ENCODE data around the gene ME3.
"Not testable (repeated sequence)": the region's sequence is repeated elsewhere in the genome, so short reads cannot be mapped to it uniquely, and the experiment has no call there.

ME3 gene

GRCh38 chr11:86620891-86621521, 51.4 kb downstream of the ME3 start:
- no peak for TF ChIP-seq CTCF (conservative IDR thresholded peaks at IDR 0.05)
- no peak overlapping the region for H3K27ac ChIP-seq

DNA sequence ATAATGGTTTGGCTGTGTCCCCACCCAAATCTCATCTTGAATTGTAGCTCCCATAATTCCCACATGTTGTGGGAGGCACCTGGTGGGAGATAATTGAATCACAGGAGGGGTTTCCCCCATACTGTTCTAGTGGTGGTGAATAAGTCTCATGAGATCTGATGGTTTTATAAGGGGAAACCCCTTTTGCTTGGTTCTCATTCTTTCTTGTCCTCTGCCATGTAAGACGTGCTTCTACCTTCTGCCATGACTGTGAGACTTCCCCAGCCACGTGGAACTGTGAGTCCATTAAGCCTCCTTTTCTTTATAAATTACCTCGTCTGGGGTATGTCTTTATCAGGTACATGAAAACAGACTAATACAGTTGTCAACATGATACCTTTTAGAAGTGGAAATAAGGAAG, 53.0 kb downstream of the ME3 start:
- not testable (repeated sequence) for H3K27ac ChIP-seq

DNA sequence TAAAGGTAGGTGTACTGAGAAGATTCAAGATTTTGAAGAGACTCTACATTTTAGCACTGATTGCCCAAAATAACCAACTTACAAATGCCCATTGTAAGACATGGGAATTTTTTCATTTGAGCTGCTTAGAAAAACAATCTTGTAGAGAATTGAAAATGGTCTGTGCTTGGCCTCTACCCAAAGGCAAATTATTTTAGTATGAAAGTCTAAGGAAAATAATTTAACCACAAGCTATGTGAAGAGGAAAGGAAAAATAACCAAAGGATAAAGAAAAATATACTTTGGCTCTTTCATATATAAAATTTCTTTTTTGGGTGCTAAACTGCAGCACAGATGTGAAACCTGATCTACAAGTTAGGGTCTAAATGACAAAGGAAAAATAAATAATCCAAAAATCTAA, 54.9 kb downstream of the ME3 start:
- H3K27ac ChIP-seq = no peak overlapping the region
- no peak for TF ChIP-seq CTCF (conservative IDR thresholded peaks at IDR 0.05)

DNA sequence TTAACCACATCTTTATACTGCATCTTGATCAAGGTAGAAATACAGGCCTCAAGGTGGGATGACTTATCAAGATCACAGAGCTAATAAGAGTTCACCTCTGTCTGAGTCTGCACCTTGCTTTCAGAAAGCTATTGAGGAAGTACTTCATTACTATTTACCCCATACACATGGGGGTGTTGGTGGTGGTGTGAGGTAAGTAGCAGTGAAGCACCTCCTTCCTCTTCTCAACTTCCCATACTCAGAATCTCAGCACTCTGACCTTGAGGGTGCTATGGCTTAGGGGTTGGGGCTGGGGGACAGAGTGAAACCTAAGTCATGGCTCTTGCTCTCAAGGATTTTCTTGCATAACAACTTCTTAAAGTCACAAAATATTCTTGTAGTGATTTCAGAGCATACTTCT, 56.9 kb downstream of the ME3 start:
- H3K27ac ChIP-seq = no peak overlapping the region
- no peak for TF ChIP-seq CTCF (conservative IDR thresholded peaks at IDR 0.05)

DNA sequence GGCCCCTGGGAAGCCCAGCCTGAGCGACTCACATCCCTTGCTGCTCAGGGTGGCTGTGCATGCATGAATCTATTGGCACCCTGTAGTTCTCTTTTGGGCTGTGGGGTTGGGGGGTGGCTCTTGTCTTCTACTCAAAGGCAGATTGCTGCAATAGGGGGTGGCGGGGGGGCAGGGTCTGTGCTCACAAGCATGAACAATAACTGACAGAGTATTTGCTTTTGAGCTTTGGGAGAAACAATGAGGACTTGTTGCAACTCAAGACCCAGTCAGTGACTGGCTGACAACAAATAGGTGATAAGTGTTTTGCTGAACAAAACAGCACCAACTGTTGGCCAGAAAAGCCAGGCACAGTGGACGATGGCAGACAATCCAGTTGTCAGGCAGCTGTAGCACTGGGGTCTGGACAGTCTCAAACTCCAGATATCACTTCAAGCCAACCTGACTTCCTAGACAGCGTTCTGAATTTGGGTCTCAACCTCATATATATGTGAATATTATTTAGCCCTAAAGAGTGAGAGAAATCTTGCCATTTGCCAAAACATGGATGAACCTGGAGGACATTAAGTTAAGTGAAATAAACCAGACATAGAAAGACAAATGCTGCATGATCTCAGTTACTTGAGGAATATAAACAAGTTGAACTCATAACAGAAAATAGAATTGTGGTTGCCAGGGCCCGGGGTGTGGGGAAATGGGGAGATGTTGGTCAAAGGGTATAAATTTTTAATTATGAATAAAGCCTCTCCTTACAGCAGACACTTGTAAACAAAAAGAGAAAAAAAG, 61.7 kb downstream of the ME3 start:
- H3K27ac ChIP-seq = no peak overlapping the region
- TF ChIP-seq CTCF (conservative IDR thresholded peaks at IDR 0.05) = no peak

GRCh38 chr11:86608251-86608799, 64.1 kb downstream of the ME3 start:
- H3K27ac ChIP-seq = no peak overlapping the region
- peak; percentile 98 for TF ChIP-seq CTCF (conservative IDR thresholded peaks at IDR 0.05)

DNA sequence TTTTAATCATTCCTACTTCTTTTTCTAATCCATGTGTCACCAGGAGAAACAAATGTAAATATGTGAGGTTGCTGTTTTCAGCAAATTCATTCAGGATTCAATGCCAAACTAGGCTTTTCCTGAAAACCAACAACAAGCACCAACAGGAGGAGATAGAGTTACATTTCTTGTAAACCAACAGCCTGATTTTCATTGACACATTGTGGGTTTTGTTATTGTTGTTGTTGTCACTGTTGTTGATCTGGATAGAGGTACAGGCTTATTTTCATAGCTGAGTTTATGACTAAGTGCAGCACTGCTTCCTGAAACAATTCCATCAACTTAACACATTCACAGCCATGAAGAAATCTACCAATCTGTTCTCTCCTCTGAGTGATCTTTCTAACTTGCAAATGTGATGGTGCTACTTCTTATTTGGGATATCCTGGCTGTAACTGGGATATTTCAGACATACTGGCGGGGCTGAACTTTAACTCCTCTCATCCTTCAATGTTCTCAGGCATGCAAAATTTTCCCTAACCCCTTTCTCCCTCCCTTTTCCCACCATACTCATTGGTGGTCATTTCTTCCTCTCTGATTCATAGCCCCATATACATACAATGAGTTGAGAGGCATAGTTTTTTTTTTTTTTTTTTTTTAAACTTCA, 65.5 kb downstream of the ME3 start:
- no peak overlapping the region for H3K27ac ChIP-seq
- no peak for TF ChIP-seq CTCF (conservative IDR thresholded peaks at IDR 0.05)

Measured in VCaP (cell line).